Heart left ventricle (tissue), 16 donors: ENCODE data around the gene TUBB3. TPM values are rescaled to one million over a fixed set of nuclear protein-coding genes. Genes with fewer than 3 reads are reported as not detected.

Source experiments
- ATAC-seq, 4 donors: fragments of 200-7000 bp; cut with Tn5 transposase; one replicate each; pipeline ENCODE4 v1.9.1; 2020 to 2022; ENCODE audit warnings: moderate library complexity in 4 of 4, mild to moderate bottlenecking in 3 of 4, moderate number of reproducible peaks in 1 of 4
- DNase-seq, 5 donors: peaks; one replicate each; pipeline ENCODE4 v3.0.0-alpha.2; 2020
- H3K27ac ChIP-seq, 12 donors: fragments of 200-600 bp; sonication (generic) in 4 of 12; one replicate each; pipeline versions ENCODE4 v1.5.0 to v1.8.0; 2016 to 2022; ENCODE audit warnings: mild to moderate bottlenecking in 2 of 12
- H3K27me3 ChIP-seq, 9 donors: fragments of 200-600 bp; sonication (generic) in 2 of 9; one replicate each; pipeline versions ENCODE4 v1.5.1 to v1.8.0; 2016 to 2022; ENCODE audit warnings: mild to moderate bottlenecking in 3 of 9
- H3K36me3 ChIP-seq, 9 donors: fragments of 200-600 bp; sonication (generic) in 2 of 9; one replicate each; pipeline versions ENCODE4 v1.5.0 to v1.8.0; 2018 to 2022; ENCODE audit warnings: mild to moderate bottlenecking in 2 of 9
- H3K4me1 ChIP-seq, 12 donors: fragments of 200-600 bp; sonication (generic) in 4 of 12; one replicate each; pipeline versions ENCODE4 v1.5.0 to v1.8.0; 2016 to 2022; ENCODE audit warnings: mild to moderate bottlenecking in 3 of 12
- H3K4me3 ChIP-seq, 12 donors: fragments of 200-600 bp; sonication (generic) in 4 of 12; one replicate each; pipeline versions ENCODE4 v1.5.0 to v1.8.0; 2017 to 2022; ENCODE audit warnings: mild to moderate bottlenecking in 9 of 12, moderate library complexity in 4 of 12
- H3K9me3 ChIP-seq, 12 donors: fragments of 200-600 bp; sonication (generic) in 4 of 12; one replicate each; pipeline versions ENCODE4 v1.5.0 to v1.8.0; 2016 to 2022; ENCODE audit warnings: mild to moderate bottlenecking in 1 of 12
- CTCF ChIP-seq, 12 donors: fragments of 200-600 bp; sonication (generic) in 4 of 12; IDR thresholded peaks; one replicate each; pipeline versions ENCODE4 v1.5.0 to v1.8.0; 2018 to 2022; ENCODE audit warnings: antibody characterized with exemption in 12 of 12, mild to moderate bottlenecking in 5 of 12
- POLR2A ChIP-seq, 2 donors: fragments of 450-650 bp; IDR thresholded peaks; one replicate each; pipeline ENCODE4 v1.6.1; 2017; ENCODE audit warnings: antibody characterized with exemption in 2 of 2, mild to moderate bottlenecking in 2 of 2, moderate library complexity in 2 of 2
- WGBS, 4 donors: extraction: QIAGEN DNeasy Blood & Tissue Kit in 2 of 4; methylation state at CpG; one replicate each; pipeline versions ENCODE4 v1.1.5 to v1.1.7; 2013 to 2018; 5-methylcytosine and 5-hydroxymethylcytosine counted together
- intact Hi-C, 10 donors: fragments of 100-400 bp; cut with DNase I; formaldehyde crosslinking; loops; one replicate each; pipeline versions ENCODE4 v1.11.1 to v1.14.2; 2022
- polyA plus RNA-seq, 2 donors: library from polyadenylated mRNA; stranded (reverse); fragments of 200-250 nt; gene quantifications; one replicate each; pipeline ENCODE4 v1.2.3, GENCODE V29; 2013
- total RNA-seq, 9 donors: library from RNA; depleted of rRNA in 2 of 9; stranded (reverse); fragments of >200 nt in 2 of 9; fragmentation: NEBNext Ultra II Directional in 3 of 9; extraction: Animal tissue kit (Norgen Biotek cat#: 25700) in 3 of 9; gene quantifications; one replicate each; pipeline versions ENCODE4 v1.1.0 to v1.2.4, GENCODE V29; 2016 to 2023
- donor health status: ischemic (EF 13 %, LVEDD 7.1; RV severe dilation, severe dysfunction).
- donor health status: healthy with polysubstance abuse.
- donor health status: DM: no; HTN: yes; CAD: no.
- donor health status: DM: no; HTN: no; CAD: no.
- donor health status: ischemic (EF 25% LVEDD 6.9; RV normal size, moderate dysfunction).
- donor health status: ischemic (EF 25% LVEDD 5.7; RV mildly dilated, moderate dysfunction).
- donor health status: healthy.
- donor health status: DM: yes; HTN: yes; CAD: no.
- donor health status: ischemic (EF 35%, LVEDD 5.7; RV mildly dilated, moderate dysfunction).
- donor health status: nonischemic (EF 11% LVEDD 7.7; RV severe dilation, severe dysfunction).
- donor health status: DM: yes; HTN: yes; CAD: no.
- donor health status: PGD.
- donor health status: ischemic (EF 29% LVEDD 5.4; RV normal size, mild dysfunction).
- donor health status: nonischemic (EF 23%, LVEDD 6.1; RV moderate dilation, normal function).

The TUBB3 gene
- total and polyA plus RNA-seq, 11 donors, result 0.19 to 18.1 (median 4.1) TPM

- intact Hi-C loops, result loop anchor here in 2 of 10 donors (2.0 to 10.0 kb wide), 3 partner anchors 46 to 98 kb away; partner anchors contain the start of gene TCF25 (in 1 of the 2)
- ATAC-seq (peak; percentile 84 to 96 (median 94)), DNase-seq (peak; percentile 91 to 97 (median 92))
Measured at GRCh38 chr16:89972244-89973234, 49.4 kb downstream of the TUBB3 start.

GRCh38 chr16:89973235-89973634 lies 50.1 kb downstream of the TUBB3 start:
- H3K4me1 ChIP-seq, result peaks cover 0 to 47% (median 28%) of the 10 kb centered on the region in 12 donors
- TF ChIP-seq CTCF (IDR thresholded peaks at IDR 0.05) (no peak), POLR2A (IDR thresholded peaks at IDR 0.05) (no peak)
- H3K27ac ChIP-seq, result peak overlapping the region in 11 of 12 donors; percentile 88 to 99 (median 96)
- H3K4me3 ChIP-seq, result peak overlapping the region; percentile 72 to 99 (median 80)
- no peaks in the 10 kb centered on the region for H3K27me3 ChIP-seq
- peaks cover 0 to 6% (median 0%) of the 10 kb centered on the region in 12 donors for H3K9me3 ChIP-seq
- H3K36me3 ChIP-seq, result peaks cover 0 to 16% (median 8%) of the 10 kb centered on the region in 9 donors
- intact Hi-C loops, result loop anchor here in 2 of 10 donors (2.0 to 10.0 kb wide), 3 partner anchors 46 to 98 kb away; partner anchors contain the start of gene TCF25 (in 1 of the 2)
- WGBS, 4 donors, result 12 to 20% (median 15%) methylated on average over 14 of the region's 14 CpGs
- DNase-seq, result no peak
- ATAC-seq, result no peak

More at GRCh38 chr16:89972244-89973234, 49.4 kb downstream of the TUBB3 start:
- peaks cover 0 to 6% (median 0%) of the 10 kb centered on the region in 12 donors for H3K9me3 ChIP-seq
- H3K4me1 ChIP-seq, result peaks cover 0 to 47% (median 28%) of the 10 kb centered on the region in 12 donors
- peaks cover 0 to 9% (median under 1%) of the 10 kb centered on the region in 9 donors for H3K36me3 ChIP-seq
- TF ChIP-seq CTCF (IDR thresholded peaks at IDR 0.05), result peak in 3 of 12 donors; percentile 9 to 32 (median 27)
- TF ChIP-seq POLR2A (IDR thresholded peaks at IDR 0.05), result peak in 1 of 2 donors; percentile 85
- H3K4me3 ChIP-seq, result peak overlapping the region; percentile 72 to 99 (median 80)
- H3K27ac ChIP-seq, result peak overlapping the region; percentile 84 to 99 (median 96)
- 0 to 1% (median 1%) methylated on average over 62 to 104 of the region's 104 CpGs for WGBS, 4 donors
- H3K27me3 ChIP-seq, result no peaks in the 10 kb centered on the region

DNA sequence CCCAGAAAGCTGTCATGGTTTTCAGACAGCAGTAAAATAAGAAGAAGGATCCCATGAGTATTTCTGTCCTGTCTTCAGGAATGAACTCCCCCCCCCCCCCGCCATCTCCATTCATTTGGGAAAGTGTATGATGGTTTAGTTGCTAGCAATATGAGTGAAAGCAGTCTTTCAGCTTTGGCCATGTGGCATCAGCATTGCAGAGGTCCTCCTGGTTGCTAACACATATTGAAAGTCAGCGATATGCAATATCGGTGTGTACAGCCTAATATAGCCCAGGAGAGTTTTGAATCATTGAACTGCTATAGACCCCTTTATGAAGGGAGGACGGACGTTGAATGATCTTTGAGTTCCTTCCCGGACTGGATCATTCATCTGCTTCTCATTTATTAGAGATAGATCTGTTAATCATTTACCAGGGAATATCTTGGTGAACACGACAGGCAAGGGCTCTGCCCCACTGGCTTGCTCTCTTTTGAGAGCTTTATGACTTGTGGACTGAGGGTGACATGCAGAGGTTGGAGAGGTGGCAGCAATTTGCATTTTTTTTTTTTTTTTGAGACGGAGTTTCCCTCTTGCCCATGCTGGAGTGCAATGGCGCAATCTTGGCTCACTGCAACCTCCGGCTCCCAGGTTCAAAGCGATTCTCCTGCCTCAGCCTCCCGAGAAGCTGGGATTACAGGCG lies 50.7 kb downstream of the TUBB3 start:
- DNase-seq (no peak), ATAC-seq (no peak)
- Histone ChIP-seq H3K4me3 (peak overlapping the region in 10 of 12 donors; percentile 73 to 99 (median 82)), H3K9me3 (peaks cover 0 to 6% (median 0%) of the 10 kb centered on the region in 12 donors), H3K27ac (no peak overlapping the region), H3K4me1 (peaks cover 0 to 47% (median 28%) of the 10 kb centered on the region in 12 donors), H3K27me3 (no peaks in the 10 kb centered on the region), H3K36me3 (peaks cover 0 to 21% (median 14%) of the 10 kb centered on the region in 9 donors)
- TF ChIP-seq POLR2A (IDR thresholded peaks at IDR 0.05), result no peak
- TF ChIP-seq CTCF (IDR thresholded peaks at IDR 0.05), result no peak
- WGBS, 4 donors, result 94 to 97% (median 96%) methylated on average over 13 of the region's 13 CpGs
- intact Hi-C loops, result loop anchor here in 2 of 10 donors (2.0 to 10.0 kb wide), 3 partner anchors 47 to 99 kb away; partner anchors contain the start of gene TCF25 (in 1 of the 2)
